GM19452 (cell line): ENCODE measurements around the gene SORCS2.

Experiments
- ATAC-seq: cut with Tn5 transposase; IDR thresholded peaks from one replicate; pipeline ENCODE4 v1.9.1; 2021; ENCODE audit not compliant: unreplicated experiment

SORCS2 gene

DNA sequence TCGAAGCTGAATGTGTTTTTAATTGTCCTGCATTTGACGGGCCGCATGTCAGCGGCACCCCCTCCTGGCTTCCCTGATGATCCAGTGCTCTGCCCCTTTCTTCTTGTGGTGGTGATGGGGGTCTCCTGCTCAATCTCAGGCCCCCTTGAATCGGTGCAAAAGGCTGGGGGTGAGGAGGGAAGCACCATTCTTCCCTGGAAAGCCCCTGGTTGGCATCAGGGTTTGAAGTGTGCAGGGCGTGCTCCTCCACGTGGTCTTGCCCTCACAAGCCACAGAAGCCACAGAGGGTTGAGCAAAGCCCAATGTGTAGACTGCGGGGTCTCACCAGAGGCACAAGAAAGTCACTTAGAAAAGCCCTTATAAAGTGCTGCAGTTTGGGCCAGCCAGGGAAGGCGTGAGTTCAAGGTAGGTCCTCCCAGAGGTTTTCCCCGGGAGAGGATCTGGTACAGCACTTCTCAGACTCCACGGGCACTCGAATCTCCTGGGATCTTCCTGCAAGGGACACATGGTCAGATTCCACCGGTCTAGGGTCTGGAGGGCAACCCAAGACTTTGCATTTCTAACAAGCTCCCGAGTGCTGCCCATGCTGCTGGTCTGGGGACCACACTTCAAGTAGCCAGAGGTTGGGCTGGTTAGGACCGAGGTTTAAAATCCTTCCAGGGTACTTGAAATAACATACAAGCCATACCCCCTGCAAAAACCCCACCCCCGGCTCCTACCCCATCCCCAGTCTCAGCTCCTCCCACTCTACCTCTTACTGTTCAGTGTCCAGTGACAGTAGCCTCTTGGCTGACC is 207.3 kb downstream of the SORCS2 start:
- no peak for ATAC-seq

DNA sequence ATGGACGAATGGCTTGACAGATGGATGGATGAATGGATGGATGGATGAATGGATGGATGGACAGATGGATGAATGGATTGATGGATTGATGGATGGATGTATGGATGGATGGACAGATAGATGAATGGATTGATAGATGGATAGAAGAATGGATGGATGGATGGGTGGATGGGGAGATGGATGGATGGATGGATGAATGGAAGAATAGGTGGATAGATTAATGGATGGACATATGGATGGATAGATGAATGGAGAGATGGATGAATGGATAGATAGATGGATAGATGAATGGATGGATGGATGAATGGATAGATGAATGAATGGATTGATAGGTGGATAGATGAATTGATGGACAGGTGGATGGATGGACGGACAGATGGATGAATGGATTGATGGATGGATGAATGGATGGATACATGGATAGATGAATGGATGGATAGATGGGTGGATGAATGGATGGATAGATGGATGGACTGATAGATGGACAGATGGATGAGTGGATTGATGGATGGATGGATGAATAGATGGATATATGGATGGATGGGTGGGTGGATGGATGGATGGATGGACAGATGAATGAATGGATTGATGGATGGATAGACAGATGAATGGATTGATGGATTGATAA is 208.4 kb downstream of the SORCS2 start:
- no peak for ATAC-seq

DNA sequence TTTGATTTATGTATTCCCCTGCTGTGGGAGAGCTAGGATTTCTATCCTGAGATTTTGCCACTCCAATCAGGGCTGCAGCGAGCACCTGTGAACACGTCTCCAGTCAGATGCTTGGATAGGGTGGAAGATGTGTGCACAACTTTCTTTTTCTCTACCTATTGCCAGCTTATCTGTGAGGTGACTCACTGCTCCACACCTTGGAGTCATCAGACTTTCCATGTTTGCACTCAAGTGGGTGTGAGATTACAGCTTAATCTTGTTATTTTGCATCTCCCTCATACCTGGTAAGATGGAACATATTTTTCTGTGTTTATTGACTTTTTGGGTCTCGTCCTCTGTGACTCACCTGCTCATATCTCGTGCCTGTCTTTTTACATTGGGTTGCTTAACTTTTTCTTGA is 210.2 kb downstream of the SORCS2 start:
- no peak for ATAC-seq

DNA sequence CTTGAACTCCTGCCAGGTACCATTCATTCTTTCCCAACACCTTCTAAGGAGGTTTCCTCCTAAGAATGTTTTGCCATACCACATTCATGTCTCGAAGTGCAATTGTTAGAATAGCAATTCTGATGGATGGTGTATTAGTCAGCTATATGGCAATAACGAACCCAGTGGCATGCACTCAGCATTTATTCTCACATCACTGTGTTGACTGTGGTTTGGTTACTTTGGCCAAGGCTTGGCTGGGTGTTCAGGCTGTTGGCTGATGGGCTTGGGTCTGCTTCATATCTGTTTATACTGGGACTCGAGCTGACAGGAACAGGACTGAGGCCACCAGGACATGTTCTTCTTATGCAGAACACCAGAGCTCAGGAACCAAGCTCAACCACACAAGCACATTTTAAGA is 210.7 kb downstream of the SORCS2 start:
- ATAC-seq = no peak

DNA sequence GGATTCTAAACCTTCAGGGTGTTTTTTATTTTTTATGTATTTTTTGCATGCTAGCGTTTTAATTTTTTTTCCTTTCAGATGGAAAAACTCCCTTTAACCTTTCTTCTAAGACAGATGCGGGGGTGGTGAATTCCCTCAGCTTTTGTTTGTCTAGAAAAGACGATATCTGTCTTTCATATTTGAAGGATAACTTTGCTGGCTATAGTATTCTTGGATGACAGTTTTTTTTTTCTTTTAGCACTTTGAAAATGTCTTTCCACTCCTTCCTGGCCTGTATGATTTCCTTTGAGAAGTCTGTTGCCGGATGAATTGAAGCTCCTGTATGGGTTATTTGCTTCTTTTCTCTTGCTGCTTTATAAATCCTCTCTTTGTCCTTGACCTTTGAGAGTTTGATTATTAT is 215.8 kb downstream of the SORCS2 start:
- ATAC-seq = no peak

DNA sequence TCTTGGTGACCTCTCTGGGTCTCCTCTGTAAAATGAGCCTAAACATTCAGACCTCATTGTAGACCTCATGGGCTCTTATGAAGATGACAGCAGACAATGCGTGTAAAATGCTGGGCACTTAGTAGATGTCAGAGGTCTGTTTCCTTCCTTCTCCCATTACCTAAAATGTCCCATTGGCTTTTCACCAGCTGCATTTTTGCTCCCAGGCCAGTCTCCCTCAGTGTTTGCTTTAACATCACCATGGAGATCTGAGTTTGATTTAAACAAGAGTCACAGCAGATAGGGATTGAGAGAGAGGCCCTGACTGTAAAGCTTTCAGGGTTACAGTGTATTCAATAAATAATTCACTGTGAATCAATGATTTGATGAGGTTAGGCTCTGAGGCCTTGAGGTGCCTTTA is 218.1 kb downstream of the SORCS2 start:
- no peak for ATAC-seq

DNA sequence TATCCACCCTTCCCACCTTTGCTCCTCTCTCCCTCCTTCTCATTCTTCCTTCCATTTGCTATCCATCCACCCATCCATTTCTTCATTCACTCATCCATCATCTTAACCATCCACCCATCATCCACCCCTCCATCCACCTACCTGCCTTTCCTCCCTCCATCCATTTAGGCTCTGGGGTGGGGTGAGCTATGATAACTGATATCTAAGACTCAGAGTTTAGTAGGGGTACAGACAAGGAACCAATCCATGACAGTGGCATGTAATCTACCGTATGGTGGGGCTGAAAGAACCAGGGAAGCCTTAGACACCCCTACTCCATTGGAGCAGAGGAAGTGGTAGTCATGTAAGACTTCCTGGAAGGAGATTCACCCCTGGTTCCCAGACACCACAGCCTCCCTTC is 219.2 kb downstream of the SORCS2 start:
- ATAC-seq = no peak

DNA sequence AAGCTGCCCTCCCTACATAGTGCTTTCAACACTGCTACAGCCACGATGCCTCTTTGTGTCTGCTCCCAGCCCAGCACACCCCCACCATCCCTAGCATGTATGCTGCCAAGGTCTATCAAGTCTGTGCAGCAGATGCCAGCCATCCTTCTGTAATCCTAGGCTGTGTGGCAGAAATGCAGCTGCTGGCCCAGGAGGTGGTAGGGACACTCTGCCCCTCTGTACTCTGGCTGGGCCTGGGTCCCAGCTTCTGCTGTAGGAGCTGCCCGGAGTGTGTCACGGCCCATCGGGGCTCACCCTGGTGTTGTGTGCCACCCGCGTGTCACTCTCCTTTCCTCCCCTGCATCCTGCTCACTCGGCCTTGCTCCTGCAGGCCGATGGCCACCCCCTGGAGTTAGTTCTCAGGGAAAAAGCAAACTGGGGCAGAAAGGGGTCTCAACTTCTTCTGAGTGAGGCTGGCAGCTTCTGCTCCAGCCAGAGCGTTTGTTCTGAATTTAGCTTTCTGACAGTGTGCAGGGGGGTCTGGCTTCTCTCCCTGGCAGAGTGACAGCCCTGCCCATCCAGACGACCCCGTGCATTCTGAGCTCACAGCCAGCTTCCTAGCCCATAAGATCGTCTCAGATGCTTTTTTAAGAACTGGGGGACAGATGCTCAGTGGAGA is 219.7 kb downstream of the SORCS2 start:
- ATAC-seq = no peak

DNA sequence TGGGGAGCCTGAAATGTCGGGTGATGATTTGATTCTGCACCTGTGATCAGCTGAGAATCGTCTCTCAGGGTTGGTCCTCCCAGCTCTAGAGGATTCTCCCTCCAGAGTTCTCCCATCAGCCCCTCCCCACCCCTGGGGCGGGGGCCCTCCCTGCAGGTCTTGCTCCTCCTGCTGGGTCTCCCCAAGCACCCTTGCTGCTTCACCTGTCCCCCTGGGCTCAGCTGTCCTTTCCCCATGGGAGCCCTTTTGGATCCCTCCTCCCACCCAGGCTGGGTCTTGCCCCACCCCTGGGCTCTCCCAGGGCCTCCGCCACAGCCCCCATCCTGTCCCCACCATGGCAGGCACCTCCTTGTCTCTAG is 220.2 kb downstream of the SORCS2 start:
- ATAC-seq = no peak

DNA sequence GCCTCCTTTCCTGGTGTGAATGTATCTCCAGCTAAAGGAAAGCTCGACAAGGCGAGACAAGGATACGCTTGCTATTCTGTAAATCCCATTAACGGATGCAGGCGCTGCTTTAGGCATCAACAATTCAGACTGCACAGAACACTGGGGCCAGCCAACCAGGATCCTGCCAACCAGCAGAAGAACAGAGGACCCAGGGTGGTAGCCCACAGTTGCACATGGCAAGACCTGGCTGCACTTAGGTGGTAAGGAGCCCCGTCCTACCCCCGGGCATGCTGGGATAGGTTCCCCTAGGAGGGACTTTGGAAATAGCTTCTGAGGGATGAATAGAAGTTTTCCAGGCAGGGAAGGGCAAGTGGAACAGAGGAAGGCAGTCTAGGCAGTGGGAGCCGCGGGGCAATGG is 221.7 kb downstream of the SORCS2 start:
- no peak for ATAC-seq

DNA sequence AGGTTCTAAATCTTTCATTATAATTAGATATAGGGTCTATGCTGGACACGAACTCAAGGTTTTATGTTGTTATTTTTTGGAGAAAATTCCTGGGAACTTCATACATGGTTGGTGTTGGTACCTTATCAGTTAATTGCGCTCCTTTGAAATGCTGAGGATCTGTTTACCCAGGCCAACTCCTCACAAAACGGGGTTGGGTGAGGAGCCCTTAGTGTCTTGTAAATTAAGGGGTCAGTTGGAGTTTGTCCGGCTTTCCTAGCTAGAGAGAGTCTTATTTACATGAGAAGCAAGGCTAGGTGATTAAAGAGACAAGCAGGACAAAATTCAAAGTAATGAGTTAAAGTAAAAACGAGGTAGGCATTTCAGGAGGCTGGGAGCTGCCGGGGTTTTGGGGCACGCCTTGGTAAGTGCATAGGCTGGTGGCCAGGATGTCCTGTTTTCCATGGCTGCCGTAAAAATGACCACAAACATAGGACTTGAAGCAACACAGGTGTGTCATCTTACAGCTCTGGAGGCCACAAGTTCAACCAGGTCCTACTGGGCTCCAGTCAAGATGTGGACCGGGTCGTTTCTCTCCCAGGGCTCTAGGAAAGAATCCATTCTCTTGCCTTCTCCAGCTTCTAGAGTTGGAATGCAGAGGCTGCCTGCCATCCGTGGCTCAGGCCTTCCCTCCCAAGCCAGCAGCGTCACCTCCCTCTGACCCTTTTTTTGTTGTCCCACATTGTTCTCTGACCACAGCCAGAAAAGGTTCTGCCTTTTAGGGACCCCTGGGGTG is 222.6 kb downstream of the SORCS2 start:
- ATAC-seq = no peak

DNA sequence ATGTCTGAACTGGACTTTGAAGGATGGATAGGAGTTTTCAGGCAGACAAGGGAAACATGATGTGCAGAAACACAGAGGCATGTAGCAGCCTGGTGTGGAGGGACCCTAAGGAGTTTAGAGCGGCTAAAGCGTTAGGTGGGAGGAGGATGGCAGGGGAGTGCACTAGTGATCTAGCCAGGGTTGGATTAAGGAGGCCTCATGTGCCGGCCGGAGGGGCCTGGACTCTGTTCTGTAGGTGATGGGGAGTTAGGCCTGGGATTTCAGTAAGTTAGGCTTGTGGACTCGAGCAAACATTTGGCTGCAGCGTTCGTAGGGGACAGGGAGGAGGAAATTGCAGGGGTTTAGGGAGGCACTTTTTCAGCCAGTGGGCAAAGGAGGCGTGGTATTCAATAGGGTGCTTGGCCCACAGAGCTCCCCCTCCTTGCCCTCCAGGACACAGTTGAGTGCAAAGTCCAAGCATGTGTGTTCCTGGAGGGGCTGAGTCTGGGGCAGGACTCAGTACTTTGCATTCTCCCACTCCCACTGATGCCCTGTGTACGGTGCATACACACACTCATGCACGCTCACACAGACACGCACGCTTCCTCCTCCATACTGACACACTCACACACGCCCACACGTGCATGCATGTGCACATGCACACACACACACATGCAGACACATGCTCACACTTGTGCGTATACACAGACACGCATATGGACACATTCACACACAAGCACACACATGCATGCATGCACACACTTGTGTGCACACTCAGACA is 223.8 kb downstream of the SORCS2 start:
- no peak for ATAC-seq

DNA sequence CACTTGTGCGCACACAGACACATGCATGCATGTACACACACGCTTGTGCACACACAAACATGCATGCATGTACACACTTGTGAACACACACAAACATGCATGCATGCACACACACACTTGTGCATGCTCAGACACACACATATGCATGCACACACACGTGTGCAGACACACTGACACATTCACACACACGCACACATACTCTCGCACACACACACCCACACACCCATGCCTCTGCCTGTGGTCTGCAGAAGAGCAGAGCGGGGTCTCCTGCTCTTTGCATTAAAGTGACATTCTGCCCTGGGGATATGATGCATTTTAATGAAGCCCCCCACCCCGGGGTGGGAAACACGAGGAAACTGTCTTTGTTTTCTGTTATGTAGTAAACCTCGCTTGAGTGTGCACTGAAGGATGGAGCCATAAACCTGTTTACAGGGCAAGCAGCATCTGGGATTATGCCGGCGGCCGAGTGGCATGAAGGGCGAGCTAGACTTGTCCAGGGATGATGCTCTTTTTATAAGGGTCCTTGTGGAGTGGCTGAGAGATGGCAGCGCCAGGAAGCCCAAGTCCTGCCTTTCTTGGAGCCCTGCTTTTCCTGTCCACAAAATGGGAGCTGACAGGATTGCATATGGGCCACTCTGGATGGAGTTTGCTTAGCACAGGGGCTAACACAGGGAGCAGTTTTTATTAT is 224.6 kb downstream of the SORCS2 start:
- ATAC-seq = no peak

DNA sequence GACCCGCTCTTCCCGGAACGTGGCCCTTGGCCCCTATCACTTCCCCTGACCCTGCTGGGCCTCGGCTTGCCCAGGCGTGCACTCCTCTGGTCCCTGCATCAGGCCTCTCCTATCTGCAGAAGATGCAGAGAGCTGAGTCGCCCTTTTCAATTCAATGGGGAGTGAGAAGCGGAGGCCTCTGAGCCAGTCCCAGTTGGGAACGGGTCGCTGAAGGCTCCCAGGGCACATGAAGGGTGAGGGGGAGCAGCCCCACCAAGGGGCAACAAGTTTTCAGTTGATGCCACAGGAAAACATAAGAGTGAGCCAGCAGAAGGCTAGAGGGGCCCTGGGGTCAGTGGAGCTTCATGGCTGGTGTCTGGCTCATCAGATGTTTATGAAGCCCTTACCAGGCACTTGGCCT is 225.3 kb downstream of the SORCS2 start:
- no peak for ATAC-seq

DNA sequence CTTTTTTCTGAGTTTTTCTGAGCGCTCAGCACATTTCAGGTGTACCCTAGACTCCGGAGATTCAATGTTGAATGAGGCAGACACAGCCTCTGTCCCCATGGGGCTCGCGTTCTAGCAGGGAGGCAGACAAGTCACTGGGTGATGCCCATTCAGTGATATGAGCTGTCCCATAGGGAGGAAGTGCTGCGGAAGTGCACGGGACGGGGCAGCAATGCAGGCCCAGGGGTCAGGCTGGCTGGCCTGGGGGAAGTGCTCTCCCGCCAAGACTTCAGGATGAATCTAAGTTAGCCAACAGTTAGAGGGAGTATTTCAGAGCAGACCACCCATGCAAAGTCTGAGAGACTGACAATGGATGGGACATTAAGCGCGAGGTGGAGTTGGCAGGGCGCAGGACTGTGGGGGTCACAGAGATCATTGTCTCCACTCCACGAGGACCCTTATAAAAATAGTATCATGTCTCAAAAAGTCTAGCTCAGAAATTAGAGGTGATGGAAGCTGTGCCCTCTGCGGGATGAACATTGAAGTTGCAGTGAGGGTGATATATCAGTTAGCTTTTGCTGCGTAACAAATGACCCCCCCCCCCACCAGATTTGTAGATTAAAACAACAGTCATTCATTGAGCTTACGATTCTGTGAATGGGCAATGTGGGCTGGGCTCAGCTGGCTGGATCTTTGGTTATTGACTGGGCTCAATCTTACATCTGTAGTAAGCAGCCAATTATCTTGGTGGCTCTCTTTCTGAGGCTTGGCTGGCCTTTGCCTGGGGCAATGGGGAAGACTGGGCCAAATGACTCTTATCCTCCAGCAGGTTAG is 226.0 kb downstream of the SORCS2 start:
- no peak for ATAC-seq

DNA sequence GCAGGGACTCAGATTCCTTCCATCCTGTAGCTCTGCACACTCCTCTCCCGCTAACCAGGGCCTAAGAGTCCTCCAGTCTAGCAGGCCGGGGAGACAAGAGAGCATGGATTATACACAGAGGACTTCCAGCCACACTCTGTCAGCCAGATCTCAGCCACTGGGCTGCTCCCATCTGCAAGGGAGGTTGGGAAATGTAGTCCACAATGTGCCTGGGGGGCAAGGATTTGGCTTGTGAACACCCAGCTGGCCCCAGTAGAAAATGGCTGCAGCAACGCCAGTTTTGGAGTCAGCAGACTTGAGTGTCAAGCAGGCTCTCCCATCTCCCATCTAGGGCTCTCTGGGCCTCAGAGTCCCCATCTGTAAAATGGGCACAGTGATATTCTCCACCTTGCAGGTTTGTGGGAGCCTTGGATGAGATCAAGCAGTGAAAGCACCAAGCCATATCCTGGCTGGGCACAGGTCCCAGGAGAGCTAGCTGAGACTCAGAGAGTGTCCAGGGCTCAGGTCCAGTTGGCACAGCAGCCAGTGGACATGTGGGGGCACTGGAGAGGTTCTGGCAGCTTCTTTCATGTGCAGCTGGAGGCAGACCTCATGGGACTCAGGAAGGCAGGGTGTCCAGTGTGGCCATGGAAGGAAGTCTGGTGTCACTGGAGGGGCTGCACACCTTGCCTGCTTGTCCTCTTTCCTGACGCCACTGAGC is 227.8 kb downstream of the SORCS2 start:
- ATAC-seq = no peak

DNA sequence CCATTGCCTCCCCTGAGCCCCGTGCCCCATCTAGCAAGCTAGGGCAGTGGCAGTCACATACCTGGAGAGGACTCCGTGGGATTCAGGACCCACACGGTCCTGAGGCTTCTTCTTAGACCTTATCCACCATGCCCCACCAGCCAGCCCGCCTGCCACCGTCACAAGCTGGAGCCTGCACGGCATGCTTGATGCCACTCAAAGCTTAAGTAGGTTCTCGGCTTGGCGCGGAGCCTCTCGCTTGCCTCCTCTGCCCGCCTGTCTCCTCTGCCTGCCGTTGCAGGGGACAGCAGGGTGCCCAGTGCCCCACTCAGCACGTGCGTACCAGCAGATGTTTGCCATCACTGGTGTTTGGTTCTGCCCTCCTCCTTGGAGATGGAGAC is 228.3 kb downstream of the SORCS2 start:
- no peak for ATAC-seq

DNA sequence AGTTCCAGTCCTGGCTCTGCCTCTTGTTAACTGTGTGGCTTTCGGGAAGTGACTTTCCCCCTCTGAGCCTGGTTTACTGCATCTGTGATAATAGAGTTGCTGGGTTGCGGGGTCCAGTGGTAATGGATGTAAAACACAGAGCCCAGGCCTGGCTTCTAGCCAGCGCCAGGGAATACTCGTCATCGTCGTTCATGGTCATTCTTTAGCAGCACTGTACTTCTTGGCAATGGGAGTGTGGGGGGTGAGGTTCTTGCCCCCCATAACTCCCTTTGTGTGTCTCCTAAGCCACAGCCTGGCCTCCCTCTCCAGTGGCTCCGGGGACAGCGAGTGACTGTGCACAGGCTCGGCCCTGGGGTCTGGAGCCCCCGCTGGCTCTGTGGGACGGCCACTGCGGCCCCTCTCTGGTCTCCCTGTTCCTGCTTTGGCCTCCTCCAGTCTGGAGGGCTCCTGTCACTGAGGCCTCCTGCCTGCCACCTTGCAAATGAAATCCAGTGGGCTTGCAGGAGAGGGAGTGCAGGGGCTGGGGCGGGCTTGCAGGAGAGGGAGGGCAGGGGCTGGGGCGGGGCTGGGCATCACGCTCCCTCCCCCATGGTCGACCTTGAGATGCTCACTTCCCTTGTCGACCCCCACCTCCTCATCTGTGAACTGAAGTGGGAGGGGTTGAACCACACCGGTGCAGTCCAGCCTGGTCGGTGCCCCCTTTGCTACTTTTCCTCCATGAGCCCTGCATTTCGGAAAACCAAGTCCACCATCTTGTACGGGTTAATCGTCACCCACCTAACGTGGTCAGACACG is 229.2 kb downstream of the SORCS2 start:
- ATAC-seq = no peak
